Uterus (tissue), 2 donors: ENCODE measurements around the gene RSRC1.

Experiments used
- POLR2A ChIP-seq, 2 donors: fragments of 450-650 bp; IDR thresholded peaks; one replicate each; pipeline ENCODE4 v1.6.1; 2016; ENCODE audit warnings: antibody characterized with exemption in 2 of 2, mild to moderate bottlenecking in 1 of 2, moderate library complexity in 1 of 2
- TF ChIP-seq, protein P1 (sequence below), 4 experiments: fragments of 200-600 bp in 2 of 4; fragments of 450-650 bp in 2 of 4; sonication (generic) in 2 of 4; IDR thresholded peaks; one replicate each; pipeline ENCODE4 v1.5.1; 2016 to 2019; ENCODE audit warnings: antibody characterized with exemption in 4 of 4, mild to moderate bottlenecking in 2 of 4, moderate library complexity in 1 of 4

DNA sequence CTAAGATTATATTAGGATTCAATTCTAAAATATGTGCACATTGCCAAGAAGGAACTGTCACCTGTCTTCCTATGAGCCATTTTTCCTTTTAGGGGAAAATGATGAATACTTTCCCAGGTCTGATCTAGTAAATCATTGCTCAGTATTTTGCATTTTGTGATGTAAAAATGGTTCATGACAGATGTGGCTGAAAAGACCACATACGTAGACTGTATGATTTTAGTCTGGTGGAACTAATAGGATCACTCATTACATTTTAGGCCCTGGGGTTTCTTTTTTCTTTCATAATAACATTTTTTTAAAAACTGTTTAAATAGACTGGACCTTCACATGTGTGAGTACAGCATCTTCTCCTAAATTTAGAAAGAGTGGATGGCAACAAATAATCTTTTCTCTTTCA, 259.4 kb downstream of the RSRC1 start:
- TF ChIP-seq, protein P1, sequence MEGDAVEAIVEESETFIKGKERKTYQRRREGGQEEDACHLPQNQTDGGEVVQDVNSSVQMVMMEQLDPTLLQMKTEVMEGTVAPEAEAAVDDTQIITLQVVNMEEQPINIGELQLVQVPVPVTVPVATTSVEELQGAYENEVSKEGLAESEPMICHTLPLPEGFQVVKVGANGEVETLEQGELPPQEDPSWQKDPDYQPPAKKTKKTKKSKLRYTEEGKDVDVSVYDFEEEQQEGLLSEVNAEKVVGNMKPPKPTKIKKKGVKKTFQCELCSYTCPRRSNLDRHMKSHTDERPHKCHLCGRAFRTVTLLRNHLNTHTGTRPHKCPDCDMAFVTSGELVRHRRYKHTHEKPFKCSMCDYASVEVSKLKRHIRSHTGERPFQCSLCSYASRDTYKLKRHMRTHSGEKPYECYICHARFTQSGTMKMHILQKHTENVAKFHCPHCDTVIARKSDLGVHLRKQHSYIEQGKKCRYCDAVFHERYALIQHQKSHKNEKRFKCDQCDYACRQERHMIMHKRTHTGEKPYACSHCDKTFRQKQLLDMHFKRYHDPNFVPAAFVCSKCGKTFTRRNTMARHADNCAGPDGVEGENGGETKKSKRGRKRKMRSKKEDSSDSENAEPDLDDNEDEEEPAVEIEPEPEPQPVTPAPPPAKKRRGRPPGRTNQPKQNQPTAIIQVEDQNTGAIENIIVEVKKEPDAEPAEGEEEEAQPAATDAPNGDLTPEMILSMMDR (IDR thresholded peaks at IDR 0.05): no peak
- no peak for TF ChIP-seq POLR2A (IDR thresholded peaks at IDR 0.05)
